ENCODE results near the gene C1orf21.
"Not testable (repeated sequence)": the region's sequence is repeated elsewhere in the genome, so short reads cannot be mapped to it uniquely, and the experiment has no call there.

C1orf21 gene

DNA sequence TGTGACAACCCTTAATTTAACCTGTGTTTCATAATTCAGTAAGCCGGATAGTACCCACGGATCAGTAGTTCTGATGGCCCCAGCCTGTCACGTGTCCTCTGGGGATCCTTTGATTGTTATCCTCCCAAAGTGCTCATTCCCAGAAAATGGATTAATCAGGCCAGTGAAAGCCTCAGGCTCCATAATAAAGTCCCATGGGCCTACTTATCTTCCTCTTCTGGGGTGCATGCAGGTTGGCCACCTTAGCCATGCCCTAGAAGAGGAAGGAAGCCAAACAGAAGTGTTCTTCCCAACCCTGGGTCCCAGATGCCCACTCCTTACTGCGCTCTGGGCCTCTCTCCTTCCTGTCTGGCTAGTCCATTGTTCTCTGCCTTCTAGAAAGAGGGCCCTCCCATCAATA, 221.8 kb downstream of the C1orf21 start:
- TF ChIP-seq, protein P1, sequence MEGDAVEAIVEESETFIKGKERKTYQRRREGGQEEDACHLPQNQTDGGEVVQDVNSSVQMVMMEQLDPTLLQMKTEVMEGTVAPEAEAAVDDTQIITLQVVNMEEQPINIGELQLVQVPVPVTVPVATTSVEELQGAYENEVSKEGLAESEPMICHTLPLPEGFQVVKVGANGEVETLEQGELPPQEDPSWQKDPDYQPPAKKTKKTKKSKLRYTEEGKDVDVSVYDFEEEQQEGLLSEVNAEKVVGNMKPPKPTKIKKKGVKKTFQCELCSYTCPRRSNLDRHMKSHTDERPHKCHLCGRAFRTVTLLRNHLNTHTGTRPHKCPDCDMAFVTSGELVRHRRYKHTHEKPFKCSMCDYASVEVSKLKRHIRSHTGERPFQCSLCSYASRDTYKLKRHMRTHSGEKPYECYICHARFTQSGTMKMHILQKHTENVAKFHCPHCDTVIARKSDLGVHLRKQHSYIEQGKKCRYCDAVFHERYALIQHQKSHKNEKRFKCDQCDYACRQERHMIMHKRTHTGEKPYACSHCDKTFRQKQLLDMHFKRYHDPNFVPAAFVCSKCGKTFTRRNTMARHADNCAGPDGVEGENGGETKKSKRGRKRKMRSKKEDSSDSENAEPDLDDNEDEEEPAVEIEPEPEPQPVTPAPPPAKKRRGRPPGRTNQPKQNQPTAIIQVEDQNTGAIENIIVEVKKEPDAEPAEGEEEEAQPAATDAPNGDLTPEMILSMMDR (IDR thresholded peaks at IDR 0.05; ENCODE audit: control extremely low read depth, extremely low read depth, low read depth, missing control alignments): no peak
- CTCF ChIA-PET: interaction anchor here (1.1 kb wide), 1 partner anchor 208 kb away, joined by 3 read pairs; no protein-coding TSS in a partner anchor
- POLR2A ChIA-PET: no interaction called here
- DNase-seq (ENCODE audit: extremely low spot score): no peak

DNA sequence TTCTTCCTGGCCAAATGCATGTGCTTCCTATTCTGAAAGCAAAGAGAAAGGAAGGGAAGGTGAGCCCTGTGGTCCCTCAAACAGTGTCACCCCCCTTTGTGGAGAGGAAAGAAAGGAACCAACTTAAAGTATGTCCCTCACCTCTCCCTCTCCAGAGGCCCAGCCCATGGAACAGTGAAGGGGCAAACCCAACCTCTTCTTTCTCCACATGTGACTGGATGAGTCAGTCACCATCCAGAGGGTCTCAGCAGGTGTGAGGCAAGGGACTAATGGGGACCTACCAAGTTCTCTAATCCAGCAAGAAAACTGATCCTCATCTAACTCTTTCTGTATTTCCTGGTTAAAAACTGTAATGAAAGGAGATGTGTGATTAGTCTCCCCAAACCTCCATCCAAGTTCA, 222.2 kb downstream of the C1orf21 start:
- TF ChIP-seq, protein P1 (IDR thresholded peaks at IDR 0.05; ENCODE audit: control extremely low read depth, extremely low read depth, low read depth, missing control alignments): no peak
- DNase-seq (ENCODE audit: extremely low spot score): no peak
- POLR2A ChIA-PET: no interaction called here
- CTCF ChIA-PET: interaction anchor here (1.1 kb wide), 1 partner anchor 209 kb away, joined by 3 read pairs; no protein-coding TSS in a partner anchor

DNA sequence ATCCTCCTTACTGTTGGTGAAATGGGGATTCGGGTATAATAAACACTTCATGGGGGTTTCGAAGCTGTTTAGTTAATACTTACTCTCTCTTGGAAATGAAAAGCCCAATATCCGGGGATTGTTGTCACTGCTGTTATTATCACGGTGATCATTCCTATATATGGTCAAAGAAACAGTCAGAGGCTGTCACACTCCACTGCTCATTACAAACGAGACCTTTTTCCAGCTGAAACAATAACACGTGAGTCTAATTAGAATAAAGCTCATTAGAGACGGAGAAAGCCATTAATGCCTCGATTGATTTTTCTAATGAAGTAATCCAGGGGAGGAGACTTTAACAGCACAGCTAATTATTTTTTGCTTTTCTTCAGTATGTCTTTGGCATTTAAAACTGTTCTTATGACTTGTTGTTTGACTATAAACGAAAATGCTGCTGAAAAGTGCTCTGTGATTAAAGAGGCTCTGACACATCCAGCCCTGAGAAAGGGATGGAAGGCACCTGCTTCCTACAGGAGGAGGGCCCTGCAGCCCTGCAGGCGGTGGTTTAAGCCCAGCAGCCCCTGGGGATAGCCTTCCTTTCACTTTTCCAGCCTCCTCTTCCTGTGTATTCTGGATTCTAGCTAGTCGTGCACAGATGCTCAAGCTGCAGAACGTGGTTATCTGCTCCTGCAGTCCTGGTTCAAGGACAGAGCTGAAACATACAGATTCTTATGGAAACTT, 224.2 kb downstream of the C1orf21 start:
- ChIA-PET CTCF (no interaction called here), POLR2A (no interaction called here)
- DNase-seq (ENCODE audit: extremely low spot score): no peak
- TF ChIP-seq, protein P1 (IDR thresholded peaks at IDR 0.05; ENCODE audit: control extremely low read depth, extremely low read depth, low read depth, missing control alignments): no peak

DNA sequence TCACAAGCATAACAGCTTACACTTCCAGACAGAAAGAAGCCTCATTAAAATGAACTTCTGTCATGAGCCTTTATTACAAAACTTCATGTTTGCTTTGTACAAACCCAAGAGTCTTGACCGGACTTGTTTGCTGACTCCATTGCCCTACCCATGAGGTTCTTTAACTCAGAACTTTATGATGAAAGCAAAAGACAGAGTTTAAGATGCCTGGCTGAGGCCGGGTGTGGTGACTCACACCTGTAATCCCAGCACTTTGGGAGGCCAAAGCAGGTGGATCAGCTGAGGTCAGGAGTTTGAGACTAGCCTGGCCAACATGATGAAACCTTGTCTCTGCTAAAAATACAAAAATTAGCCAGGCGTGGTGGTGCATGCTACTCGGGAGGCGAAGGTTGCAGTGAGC, 225.4 kb downstream of the C1orf21 start:
- POLR2A ChIA-PET; DNase-seq (ENCODE audit: extremely low spot score); CTCF ChIA-PET: not testable (repeated sequence)

DNA sequence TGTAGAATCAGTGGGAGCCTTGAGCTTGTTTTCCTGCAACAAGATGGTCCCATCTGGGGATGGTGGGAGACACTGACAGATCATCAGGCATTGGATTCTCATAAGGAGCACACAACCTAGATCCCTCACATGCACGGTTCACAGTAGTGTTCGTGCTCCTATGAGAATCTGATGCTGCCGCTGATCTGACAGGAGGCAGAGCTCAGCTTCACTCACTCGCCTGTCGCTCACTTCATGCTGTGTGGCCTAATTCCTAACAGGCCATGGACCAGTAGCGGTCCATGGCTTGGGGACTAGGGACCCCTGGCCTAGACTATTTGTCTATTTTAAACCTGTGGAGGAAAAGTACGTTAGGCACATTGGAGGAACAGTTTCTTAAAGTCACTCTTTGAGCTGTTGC, 227.8 kb downstream of the C1orf21 start:
- no peak for DNase-seq (ENCODE audit: extremely low spot score)
- TF ChIP-seq, protein P1 (IDR thresholded peaks at IDR 0.05; ENCODE audit: control extremely low read depth, extremely low read depth, low read depth, missing control alignments): no peak
- ChIA-PET CTCF (no interaction called here), POLR2A (no interaction called here)

DNA sequence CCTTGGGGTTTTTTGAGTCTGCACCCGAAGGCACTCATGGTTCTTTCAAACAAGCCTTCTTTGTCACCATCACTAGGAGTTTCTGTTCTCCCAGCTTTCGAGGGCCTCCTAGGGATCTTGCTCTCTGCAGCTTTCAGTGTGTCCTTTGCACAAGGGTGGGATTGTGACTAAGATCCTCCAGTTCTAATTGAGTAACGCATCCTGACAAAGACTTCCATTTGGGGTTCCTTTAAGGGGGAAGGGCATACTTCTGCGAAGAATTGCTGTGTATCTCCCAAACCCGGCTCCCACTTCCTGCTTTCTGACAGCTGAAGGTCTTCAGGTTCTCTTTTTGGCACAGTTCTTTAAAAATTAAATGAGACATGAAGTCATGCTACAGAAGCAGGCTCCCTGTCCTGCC, 228.5 kb downstream of the C1orf21 start:
- ChIA-PET CTCF (interaction anchor here (1.2 kb wide), 1 partner anchor 8 kb away, joined by 5 read pairs; no protein-coding TSS in a partner anchor), POLR2A (no interaction called here)
- TF ChIP-seq, protein P1 (IDR thresholded peaks at IDR 0.05; ENCODE audit: control extremely low read depth, extremely low read depth, low read depth, missing control alignments): no peak
- no peak for DNase-seq (ENCODE audit: extremely low spot score)

DNA sequence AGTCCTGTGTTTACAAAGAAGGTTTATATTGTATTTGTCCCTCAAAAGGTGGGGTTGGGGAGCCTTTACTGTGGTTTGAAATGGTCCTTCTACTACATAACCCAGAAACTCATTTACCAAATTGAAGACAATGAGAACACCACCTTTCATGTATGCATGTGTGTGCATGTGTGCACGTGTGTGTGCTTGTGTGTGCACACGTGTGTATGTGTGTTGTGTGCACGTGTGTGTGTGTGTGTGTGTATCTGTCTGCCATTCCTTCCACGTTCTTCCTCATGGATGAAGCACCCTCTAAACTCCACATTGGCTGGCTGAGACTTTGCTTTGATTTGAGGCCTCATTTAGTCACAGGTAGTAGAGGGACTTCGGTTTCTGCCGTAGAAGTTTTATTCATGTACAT, 229.7 kb downstream of the C1orf21 start:
- CTCF ChIA-PET: interaction anchor here (1.2 kb wide), 1 partner anchor 10 kb away, joined by 5 read pairs; no protein-coding TSS in a partner anchor
- TF ChIP-seq, protein P1 (IDR thresholded peaks at IDR 0.05; ENCODE audit: control extremely low read depth, extremely low read depth, low read depth, missing control alignments): no peak
- POLR2A ChIA-PET: no interaction called here
- no peak for DNase-seq (ENCODE audit: extremely low spot score)
